ENCODE data around the gene ACAD9. TPM values are rescaled to one million over a fixed set of nuclear protein-coding genes. Genes with fewer than 3 reads are reported as not detected.

ACAD9 gene
- polyA plus RNA-seq, 1 of the 3 experiments (the other 2 are of a cell fraction), result 41.9 TPM

DNA sequence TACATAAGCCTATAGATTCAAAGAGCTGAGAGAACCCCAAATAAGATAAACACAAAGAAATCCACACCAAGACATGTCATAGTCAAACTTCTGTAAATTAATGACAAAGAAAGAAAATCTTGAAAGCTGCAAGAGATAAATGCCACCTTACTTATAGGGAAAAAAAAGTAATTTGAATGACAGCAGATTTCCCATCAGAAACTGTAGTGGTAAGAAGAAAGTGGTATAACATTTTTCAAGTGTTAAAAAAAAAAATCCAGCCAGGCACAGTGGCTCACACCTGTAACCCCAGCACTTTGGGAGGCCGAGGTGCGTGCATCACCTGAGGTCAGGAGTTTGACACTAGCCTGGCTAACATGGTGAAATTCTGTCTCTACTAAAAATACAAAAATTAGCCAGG, 77.0 kb downstream of the ACAD9 start:
- Histone ChIP-seq H3K36me3 (replicated peaks in 1 of 2; ENCODE audit: control insufficient read depth in 1 of 2, insufficient read depth in 2 of 2, low read length in 1 of 2) (no peaks in the 10 kb centered on the region), H3K27ac (ENCODE audit: low read depth in 2 of 2, low read length in 1 of 2) (no peak overlapping the region), H3K9me3 (no peaks in the 10 kb centered on the region), H3K9ac (no peak overlapping the region), H3K79me2 (ENCODE audit: insufficient read depth) (no peaks in the 10 kb centered on the region), H2AFZ (ENCODE audit: low read depth) (no peak overlapping the region), H3K9me2 (no peaks in the 10 kb centered on the region), H3K4me3 (ENCODE audit: low read depth in 2 of 2, low read length in 1 of 2) (no peak overlapping the region), H3K27me3 (ENCODE audit: insufficient read depth) (no peaks in the 10 kb centered on the region), H3K4me1 (ENCODE audit: control insufficient read depth in 1 of 2, insufficient read depth in 2 of 2, low read depth in 1 of 2, low read length in 1 of 2) (no peaks in the 10 kb centered on the region), H3K4me2 (no peak overlapping the region), H3F3A (replicated peaks; ENCODE audit: insufficient read depth) (no peaks in the 10 kb centered on the region), H4K20me1 (ENCODE audit: insufficient read depth) (no peaks in the 10 kb centered on the region)
- ChIA-PET POLR2A (no interaction called here), CTCF (interaction anchor here (3.2 kb wide), 1 partner anchor 14 kb away, joined by 17 read pairs; no protein-coding TSS in a partner anchor)
- DNase-seq, result no peak
- WGBS (ENCODE audit: low lambda C conversion rate), result 83% methylated on average over 2 of the region's 2 CpGs
- TF ChIP-seq FOSL2 (IDR thresholded peaks at IDR 0.05; ENCODE audit: borderline replicate concordance, low read depth) (no peak), RFX5 (IDR thresholded peaks at IDR 0.05; ENCODE audit: low read length) (no peak), ZBTB33 (IDR thresholded peaks at IDR 0.05; ENCODE audit: borderline replicate concordance, low read depth) (no peak), SIN3A (IDR thresholded peaks at IDR 0.05; ENCODE audit: borderline replicate concordance, low read depth, low read length) (no peak), PBX3 (IDR thresholded peaks at IDR 0.05) (no peak), MXI1 (IDR thresholded peaks at IDR 0.05; ENCODE audit: low read depth, low read length) (no peak), NRF1 (IDR thresholded peaks at IDR 0.05; ENCODE audit: low read depth, low read length) (no peak), NFIC (IDR thresholded peaks at IDR 0.05; ENCODE audit: borderline replicate concordance) (no peak), TEAD4 (IDR thresholded peaks at IDR 0.05; ENCODE audit: borderline replicate concordance, insufficient read depth) (no peak), MEF2A (IDR thresholded peaks at IDR 0.05; ENCODE audit: borderline replicate concordance, low read depth) (no peak), TCF12 (IDR thresholded peaks at IDR 0.05) (no peak), EP300 (IDR thresholded peaks at IDR 0.05; ENCODE audit: borderline replicate concordance in 1 of 2, low read depth in 1 of 2, low read length in 1 of 2) (no peak), RXRA (IDR thresholded peaks at IDR 0.05; ENCODE audit: borderline replicate concordance, low read depth) (no peak), ELF1 (IDR thresholded peaks at IDR 0.05) (no peak)
- TF ChIP-seq, protein P1, sequence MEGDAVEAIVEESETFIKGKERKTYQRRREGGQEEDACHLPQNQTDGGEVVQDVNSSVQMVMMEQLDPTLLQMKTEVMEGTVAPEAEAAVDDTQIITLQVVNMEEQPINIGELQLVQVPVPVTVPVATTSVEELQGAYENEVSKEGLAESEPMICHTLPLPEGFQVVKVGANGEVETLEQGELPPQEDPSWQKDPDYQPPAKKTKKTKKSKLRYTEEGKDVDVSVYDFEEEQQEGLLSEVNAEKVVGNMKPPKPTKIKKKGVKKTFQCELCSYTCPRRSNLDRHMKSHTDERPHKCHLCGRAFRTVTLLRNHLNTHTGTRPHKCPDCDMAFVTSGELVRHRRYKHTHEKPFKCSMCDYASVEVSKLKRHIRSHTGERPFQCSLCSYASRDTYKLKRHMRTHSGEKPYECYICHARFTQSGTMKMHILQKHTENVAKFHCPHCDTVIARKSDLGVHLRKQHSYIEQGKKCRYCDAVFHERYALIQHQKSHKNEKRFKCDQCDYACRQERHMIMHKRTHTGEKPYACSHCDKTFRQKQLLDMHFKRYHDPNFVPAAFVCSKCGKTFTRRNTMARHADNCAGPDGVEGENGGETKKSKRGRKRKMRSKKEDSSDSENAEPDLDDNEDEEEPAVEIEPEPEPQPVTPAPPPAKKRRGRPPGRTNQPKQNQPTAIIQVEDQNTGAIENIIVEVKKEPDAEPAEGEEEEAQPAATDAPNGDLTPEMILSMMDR (IDR thresholded peaks at IDR 0.05), result no peak
- TF ChIP-seq, protein P2, sequence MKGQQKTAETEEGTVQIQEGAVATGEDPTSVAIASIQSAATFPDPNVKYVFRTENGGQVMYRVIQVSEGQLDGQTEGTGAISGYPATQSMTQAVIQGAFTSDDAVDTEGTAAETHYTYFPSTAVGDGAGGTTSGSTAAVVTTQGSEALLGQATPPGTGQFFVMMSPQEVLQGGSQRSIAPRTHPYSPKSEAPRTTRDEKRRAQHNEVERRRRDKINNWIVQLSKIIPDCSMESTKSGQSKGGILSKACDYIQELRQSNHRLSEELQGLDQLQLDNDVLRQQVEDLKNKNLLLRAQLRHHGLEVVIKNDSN (IDR thresholded peaks at IDR 0.05; ENCODE audit: borderline replicate concordance, low read depth), result no peak
- TF ChIP-seq, protein P3, sequence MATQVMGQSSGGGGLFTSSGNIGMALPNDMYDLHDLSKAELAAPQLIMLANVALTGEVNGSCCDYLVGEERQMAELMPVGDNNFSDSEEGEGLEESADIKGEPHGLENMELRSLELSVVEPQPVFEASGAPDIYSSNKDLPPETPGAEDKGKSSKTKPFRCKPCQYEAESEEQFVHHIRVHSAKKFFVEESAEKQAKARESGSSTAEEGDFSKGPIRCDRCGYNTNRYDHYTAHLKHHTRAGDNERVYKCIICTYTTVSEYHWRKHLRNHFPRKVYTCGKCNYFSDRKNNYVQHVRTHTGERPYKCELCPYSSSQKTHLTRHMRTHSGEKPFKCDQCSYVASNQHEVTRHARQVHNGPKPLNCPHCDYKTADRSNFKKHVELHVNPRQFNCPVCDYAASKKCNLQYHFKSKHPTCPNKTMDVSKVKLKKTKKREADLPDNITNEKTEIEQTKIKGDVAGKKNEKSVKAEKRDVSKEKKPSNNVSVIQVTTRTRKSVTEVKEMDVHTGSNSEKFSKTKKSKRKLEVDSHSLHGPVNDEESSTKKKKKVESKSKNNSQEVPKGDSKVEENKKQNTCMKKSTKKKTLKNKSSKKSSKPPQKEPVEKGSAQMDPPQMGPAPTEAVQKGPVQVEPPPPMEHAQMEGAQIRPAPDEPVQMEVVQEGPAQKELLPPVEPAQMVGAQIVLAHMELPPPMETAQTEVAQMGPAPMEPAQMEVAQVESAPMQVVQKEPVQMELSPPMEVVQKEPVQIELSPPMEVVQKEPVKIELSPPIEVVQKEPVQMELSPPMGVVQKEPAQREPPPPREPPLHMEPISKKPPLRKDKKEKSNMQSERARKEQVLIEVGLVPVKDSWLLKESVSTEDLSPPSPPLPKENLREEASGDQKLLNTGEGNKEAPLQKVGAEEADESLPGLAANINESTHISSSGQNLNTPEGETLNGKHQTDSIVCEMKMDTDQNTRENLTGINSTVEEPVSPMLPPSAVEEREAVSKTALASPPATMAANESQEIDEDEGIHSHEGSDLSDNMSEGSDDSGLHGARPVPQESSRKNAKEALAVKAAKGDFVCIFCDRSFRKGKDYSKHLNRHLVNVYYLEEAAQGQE (IDR thresholded peaks at IDR 0.05; ENCODE audit: low read depth, low read length), result no peak

Measured in SK-N-SH (cell line).